GM21576 (cell line): ENCODE results near the gene SIK2.
"Not testable (repeated sequence)": the region's sequence is repeated elsewhere in the genome, so short reads cannot be mapped to it uniquely, and the experiment has no call there.

Source experiments
- ATAC-seq: cut with Tn5 transposase; IDR thresholded peaks from one replicate; pipeline ENCODE4 v1.9.1; 2021; ENCODE audit warnings: mild to moderate bottlenecking, moderate library complexity; ENCODE audit not compliant: unreplicated experiment

Gene SIK2

DNA sequence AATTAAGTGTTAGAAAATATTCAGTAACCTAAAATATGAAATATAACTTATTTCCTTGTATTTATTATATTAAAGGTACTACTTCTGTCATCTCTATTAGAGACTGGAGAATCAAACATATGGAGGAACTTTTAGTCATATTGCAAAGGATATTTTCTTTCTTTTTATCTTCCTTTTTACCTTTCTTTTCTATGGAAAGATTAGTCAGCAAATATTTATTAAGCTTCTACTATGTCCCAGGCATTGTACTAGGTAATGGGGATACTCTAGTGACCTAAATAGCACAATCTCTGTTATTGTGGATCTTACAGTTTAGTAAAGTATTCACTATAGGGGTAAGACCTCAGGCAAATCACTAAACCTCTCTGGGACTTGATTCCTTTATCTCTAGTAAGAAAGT is 18.3 kb downstream of the SIK2 start:
- no peak for ATAC-seq

DNA sequence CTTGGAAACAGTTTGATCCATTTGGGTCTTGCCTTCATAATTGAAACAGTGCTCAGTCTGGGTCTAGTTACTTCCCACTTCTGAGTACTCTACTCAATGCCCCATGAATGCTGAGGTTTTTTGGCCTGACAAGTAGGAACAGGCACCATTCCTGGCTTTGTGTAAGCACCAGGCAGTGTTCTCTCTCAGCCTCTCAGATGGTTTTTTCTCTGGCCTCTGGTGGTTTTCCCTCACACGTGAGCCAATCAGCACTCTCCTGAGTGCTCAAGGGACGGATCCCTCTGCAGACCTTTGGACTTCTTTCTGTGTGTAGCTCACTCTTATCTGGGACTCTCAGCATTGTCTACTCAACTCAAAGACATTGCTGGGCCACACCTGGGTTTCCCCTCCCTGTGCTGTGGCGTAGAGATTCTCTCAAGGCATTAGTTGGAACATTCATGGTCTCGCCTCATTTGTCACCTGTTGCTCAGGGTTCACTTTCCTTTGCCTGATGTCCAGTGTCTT is 21.3 kb downstream of the SIK2 start:
- ATAC-seq, result no peak

DNA sequence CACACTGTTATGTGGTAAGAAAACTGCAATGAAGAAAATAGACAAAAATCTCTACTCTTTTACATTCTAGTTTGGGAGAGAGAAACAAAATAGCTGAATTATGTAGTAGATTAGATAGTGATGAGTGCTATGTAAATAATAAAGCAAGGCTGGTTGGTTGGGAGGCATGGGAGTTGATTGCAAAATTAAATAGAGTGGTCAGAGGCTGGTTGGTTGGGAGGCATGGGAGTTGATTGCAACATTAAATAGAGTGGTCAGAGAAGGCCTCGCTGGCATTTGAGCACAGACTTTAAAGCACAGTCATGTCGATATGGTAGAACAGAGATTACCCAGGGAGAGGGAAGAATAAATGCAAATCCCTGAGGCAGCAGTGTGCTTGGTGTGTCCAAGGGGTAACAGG is 22.4 kb downstream of the SIK2 start:
- no peak for ATAC-seq

DNA sequence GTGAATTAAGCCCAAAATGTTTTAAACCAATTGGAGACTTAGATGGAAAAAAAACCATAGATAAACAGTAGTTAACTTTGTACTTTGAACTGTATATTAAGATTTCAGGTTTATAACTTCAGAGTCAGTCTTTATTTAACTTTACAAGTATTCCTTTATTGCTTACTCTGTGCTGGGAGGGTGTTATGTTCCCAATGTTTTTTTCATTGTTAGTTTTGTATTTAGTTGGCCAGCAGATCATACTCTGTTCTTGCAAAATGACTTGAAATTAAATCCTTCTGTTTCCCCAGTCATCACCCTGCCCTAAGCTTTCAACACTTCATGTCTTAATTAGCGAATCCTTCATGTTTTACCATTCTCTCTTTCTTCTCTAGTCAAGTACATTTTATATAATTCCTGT is 25.3 kb downstream of the SIK2 start:
- no peak for ATAC-seq

DNA sequence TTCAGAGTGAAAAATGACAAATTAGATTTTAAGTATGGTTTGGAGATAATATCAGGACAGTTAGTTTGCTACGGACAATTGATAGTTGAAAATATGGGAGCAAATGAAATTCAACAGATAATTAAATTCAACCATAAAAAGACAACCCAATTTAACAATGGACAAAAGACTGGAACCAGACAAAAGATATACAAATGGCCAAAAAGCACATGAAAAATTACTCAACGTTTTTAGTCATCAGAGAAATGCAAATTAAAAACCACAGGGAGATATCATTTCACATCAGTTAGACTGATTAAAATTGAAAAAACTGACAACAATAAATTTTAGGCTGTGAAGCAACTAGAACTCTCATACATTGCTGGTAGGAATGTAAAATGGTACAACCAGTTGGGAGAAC is 27.2 kb downstream of the SIK2 start:
- no peak for ATAC-seq

DNA sequence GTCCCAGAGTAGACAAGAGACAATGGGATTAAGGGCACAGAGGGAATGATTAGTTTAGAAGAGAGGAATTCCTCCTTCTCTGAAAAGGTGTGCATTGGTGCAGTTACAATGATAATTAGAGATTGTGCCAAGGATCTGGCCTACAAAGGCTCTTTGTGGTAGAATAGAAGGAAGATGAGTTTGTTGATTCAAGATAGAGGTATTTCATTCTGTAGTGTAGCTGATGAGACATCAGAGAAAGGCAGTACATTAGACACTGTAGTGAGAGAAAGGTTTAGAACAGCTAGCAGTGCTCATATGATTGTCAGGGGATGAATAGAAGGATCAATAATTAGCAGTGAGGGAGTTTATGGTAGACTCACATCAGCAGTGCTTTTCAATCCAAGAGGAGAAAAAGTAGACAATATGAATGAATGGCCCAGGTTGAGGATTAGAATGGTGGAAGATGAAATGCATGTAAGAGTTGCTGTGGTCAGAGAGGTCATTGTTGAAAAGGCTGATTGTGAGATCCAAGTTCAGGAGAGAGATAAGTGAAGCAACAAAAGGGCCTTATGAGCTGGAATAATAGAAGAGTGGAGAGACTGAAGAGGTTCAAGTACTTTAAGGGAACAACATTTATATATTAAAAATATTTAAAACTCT is 28.9 kb downstream of the SIK2 start:
- no peak for ATAC-seq

DNA sequence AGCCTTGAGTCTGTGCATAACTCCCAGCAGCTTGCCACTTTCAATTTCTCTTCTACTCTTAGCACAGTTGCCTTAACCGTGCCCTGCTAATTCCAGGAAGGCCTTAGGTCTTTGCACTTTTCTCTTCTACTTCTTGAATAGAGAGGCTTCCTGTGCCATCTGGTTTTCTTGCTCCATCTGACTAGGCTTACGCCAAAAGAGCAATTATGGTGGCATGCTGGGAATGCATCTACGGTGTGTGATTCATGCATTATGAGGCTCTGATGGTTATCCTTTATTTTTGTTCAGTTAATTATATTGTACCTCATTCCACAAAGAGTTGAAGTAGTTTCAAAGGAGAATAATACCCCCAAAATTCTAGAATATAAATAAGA is 29.4 kb downstream of the SIK2 start:
- no peak for ATAC-seq

DNA sequence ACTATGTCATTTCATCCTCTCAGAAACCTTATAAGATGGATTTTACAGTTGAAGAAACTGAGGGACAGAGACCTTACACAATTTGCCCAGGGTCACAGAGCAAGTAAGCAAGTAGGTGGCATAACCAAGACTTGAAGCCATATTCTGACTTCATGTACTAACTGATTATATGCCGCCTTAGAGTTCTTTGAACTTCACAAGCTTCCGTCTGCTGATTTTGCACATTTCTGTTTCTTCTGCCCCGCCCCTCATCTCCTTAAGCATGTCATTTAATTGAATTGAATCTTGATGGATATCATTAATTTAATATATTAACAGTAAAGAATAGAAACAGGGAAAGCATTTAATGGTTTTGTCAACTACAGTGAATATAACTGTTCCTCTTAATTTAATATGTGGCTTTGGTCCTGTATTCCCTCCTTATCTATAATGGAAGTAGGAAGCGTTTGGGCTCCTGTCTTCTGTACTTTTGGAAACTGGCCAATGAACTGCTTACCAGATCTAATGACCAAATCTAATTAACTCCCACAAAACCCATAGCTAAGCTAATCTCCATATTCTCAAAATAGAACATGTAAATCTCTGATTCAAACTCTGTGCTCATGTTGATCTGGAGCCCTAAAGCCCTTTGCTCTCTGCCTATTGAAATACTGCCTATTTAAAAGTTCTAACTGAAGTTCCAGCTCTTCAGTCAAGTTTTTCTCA is 30.4 kb downstream of the SIK2 start:
- no peak for ATAC-seq

DNA sequence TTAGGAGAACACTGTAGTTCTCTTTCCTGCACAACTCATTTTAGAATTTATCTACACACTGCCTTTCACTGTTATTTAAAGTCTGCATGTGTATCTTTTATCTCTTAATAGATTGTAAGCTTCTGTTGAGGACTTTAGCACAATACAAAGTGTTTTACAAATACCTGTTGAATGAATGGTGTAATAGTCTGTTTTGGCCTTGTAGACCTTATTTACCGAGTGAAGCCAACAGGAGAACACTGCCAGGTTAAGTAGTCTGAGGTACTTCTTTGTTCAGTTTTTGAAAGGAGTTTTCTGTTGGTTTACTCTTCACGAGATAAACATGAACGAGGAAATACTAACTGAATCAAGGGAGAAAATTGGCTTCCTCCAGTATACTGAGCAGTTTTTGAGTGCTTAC is 31.0 kb downstream of the SIK2 start:
- no peak for ATAC-seq

DNA sequence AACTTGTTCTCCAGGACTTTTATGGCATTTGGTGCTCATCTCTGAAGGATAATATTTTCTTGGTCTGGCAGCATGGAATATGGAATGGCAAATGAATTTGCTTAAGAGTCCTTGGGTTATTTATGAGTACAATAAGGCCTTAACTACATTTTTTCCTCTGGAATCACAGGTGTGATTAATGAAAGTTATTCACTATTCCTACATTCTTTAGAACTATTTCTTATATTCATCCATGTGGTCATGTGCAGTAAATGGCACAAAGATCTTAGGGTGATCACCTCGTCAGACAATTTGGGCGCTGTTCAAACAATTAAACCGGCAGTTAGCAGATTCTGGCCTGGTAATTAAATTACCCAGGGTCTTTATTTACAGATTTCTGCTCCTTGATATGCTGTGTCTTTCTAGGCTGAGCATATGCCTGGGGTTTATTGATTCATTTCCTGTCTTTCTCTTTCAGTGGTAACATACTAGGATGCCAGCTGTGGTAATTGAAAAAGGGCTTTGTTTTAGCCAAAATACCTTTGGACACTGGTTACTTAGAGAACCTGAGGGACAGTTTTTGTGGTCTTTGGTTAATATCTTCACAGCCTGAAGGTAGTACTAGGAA is 31.6 kb downstream of the SIK2 start:
- ATAC-seq, result no peak

DNA sequence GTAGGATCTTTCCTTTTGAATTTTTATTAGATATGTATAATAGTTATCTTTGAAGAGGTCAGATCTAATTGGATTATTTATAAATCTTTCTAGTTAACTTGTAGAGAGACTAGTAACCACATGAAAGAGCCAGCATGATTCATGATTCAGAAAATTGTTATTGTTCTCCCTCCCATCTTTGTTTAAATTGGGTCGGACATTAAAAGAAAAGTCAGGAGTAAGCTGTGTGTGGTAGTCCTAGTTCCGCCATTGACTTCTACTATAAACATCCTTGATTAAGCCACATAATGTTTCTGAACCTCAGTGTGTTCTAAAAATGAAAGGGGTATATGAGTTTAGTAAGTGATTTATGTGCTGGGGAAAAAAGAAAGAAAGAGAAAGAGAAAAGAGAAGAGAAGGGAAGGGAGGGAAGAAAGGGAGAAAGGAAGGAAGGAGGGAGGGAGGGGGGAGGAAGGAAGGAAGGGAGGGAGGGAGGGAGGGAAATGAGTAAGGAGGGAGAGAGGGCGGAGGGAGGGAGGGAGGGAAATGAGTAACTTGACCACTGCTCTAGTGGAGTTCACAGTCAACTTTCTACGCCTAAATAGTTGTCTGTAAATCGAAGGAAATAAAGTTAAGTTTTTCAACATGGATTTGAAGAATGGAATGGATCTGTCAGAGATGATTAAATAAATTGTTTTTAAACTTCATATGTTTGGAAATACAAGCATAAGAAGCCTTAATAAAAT is 32.9 kb downstream of the SIK2 start:
- ATAC-seq, result no peak

DNA sequence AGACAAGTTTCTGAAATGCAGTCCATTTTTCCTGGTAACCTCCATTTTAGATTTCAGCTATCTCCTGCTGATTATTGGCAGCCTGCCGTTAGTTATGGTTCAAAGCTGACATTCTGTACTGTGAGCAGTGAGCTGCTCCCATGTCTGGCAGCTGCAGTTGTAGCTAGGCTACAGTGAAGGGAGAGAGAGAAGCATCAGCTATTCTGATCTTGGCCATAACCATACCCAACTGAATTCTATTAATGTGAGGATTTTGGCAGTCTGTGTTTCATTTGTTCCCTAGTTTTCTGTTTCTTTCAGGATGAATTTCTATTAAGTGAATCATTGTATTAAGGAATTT is 33.4 kb downstream of the SIK2 start:
- ATAC-seq, result no peak

DNA sequence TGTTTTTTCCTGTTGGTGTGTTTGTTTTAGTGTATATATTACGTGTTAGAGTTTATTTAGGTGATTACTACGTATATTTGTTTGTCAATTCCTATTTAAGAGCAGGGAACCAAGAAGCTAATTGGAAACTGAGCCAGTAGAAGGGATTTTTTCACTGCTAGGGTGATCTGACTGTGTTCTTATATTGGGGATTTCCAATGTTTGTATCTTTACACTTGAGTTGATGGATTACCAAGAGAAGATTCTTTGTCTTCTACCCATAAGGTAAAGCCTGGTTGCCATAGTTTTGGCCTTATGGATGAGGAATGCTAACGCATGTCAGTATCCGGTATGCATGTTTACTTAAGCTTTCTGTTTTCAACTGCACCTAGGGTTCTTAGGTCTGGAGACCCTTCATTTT is 35.6 kb downstream of the SIK2 start:
- no peak for ATAC-seq

DNA sequence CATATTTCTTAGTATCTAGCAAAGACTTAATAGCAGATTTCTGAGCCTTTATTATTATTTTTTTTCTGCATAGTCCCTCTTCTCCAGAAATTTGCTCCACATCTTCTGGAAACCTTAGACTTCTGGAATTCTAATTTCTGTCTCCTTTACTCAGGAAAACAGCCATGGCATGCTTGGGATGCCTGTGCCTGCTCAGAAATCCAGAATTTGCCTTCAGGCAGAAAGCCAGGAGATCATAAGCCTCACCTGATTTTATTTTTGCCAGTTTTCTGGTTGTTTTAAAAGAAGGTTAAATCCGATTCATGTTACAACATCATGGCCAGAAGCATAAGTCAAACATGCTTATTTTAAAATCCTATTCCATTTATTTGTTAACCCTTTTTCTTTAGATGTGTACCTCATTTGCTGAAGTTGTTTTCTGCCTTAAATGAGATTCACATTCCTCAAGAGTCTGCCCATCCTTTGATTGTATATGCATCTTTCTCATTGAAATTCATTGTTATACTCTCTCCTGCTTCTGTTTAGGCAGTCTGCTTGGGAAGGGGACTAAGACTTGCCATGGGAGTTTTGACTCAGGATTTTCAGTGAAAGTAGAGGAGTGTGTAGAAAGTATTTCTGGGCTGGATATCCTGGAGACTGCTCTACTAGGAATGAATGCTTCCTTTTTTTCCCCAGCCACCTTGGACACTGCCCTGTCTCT is 37.1 kb downstream of the SIK2 start:
- ATAC-seq, result no peak

DNA sequence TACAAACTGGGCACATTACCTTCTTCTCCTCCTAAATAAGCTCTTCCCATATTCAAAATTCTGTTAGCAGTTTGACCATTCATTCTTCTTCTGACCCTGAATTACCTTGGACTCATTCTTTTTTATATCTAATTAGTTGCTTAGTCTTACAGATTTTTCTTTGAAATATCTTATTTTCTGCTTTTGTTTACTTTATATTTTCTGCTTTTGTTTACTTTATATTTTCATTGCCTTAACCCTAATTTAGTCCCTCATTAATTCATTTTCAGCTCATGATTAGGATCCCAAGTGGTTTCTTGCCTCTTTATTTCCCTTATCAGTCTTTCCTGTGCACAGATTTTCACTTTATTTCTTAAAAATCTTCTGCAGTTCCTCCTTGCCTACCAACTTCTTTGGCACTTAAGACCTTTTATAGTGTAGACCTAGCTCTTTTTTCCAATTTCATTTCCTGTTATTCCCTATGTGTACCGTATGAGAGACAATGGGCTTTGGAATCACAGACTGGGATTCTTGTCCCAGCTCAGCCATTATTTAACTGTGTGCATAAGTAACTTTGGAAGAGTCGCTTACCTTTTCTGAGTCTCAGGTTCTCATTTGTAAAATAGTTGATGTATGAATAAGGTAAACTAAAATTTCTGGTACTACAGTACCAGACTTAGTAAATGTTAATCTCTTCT is 39.2 kb downstream of the SIK2 start:
- no peak for ATAC-seq

DNA sequence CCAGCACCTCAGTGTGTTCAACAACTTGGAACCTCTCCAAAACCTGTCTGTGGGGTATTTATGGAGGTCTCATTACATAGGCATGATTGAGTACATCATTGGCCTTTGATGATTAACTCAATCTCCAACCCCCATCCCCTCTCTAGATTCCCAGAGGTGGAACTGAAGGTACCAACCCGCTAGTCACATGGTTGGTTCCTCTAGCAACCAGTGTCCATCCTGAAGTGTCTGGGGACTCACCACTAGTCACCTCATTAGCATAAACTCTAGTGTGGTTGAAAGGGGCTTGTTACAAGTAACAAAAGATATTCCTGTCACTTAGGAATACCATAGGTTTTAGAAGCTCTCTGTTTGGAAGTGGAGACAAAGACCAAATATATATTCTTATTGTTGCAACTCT is 40.3 kb downstream of the SIK2 start:
- ATAC-seq, result no peak

DNA sequence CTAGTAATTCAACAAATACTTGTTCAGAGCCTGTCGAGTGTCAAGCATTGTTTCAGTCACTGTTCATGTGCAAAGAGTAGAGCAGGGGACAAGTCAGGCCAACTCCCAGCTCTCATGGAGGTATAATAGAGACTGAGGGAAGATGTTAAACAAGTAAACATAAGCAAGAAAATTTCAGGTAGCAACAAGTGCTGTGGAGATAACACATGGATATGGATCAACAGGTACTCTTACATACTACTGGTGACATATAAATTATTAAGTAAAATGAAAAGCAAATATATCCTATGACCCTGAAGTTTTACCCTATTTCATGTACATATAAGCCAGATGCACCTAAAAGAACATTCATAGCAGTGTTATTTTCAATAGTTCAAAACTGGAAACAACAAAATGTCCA is 42.7 kb downstream of the SIK2 start:
- no peak for ATAC-seq

DNA sequence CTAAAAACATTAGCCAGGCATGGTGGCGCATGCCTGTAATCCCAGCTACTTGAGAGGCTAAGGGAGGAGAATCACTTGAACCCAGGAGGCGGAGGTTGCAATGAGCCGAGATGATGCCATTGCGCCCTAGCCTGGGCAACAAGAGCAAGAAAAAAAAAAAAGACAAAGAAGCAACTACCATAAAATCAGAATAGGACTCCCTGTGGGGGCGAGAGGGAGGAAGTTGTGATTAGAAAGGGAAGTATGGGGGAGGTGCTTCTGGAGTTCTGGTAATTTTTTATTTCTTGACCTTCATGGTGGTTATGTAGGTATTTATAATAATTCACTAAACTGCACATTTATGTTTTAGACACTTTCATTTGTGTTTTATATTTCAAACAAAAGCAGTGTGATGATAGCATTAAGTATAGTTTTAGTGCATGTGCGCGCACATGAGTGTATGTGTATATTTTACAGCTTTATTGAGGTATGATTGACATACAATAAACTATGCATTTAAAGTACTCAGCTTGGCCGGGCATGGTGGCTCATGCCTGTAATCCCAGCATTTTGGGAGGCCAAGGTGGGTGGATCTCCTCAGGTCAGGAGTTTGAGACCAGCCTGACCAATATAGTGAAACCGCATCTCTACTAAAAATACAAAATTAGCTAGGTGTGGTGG is 43.5 kb downstream of the SIK2 start:
- no peak for ATAC-seq

DNA sequence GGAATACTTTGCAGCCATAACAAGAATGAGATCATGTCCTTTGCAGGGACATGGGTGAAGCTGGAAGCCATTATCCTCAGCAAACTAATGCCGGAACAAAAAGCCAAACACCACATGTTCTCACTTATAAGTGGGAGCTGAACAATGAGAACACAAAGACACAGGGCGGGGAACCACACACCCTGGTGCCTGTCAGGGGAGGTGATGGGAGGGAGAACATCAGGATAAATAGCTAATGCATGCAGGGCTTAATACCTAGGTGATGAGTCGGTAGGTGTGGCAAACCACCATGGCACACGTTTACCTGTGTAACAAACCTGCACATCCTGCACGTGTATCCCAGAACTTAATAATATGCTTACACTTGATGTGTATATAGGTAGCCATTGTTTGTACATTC is 49.1 kb downstream of the SIK2 start:
- not testable (repeated sequence) for ATAC-seq

DNA sequence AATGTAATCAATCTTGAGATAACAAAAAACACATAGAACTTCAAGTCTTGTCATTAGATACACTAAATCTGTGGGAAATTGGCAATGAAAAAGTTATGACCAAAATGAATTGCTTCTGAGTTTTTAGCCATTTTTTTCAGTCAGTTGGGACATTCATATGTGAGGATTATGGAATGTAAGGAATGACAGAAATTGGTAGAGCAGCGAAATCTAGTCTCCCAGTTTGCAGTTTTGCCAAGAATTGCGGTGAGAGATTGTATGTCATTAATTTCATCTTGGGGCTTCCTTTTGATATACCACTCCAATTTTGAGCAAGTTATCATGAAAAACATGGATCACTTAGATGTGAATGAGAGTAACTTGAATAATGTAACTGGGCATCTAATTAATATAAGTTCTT is 49.9 kb downstream of the SIK2 start:
- no peak for ATAC-seq
